GM10266 (cell line): ENCODE data around the gene IL17B.

Experiments used
- DNase-seq: peaks from one replicate; pipeline ENCODE4 v3.0.0; 2012; ENCODE audit errors: extremely low spot score
- TF ChIP-seq, protein P1 (sequence below): IDR thresholded peaks from 2 replicates; pipeline ENCODE4 v1.5.1; 2012; ENCODE audit warnings: mild to moderate bottlenecking, low read depth; ENCODE audit not compliant: control insufficient read depth, insufficient read depth; ENCODE audit errors: missing control alignments

IL17B gene

DNA sequence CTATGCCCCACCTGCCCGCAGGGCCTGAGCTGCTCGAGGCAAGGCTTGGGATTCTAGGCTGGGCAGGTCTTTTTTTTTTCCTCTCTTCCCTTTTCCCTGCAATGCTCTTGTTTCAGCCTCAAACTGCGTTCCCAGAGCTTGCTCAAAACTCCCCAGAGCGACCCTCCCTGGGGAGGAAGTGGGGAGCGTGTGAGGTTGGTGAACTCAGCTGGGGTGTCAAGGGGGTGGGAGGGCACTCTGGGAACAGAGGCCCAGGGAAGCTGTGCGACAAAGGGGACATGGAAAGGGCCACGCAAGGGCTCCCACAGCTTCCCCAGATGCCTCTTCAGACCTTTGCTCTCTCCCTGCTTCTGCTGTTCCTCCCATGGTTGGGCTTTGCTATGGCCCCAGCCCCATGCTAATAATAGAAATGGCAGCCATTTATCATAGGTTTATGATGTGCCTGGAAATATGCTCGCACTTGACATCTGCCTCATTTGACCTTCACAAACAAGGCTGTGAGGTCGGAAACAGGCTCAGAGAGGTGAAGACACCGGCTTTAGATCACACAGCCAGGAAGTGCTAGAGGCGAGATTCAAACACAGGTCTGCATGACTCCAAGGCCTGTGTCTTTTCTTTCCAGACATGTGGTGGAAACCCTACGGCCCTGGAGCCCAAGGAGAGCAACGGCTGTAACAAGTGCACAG is 40.9 kb upstream of the IL17B start:
- TF ChIP-seq, protein P1, sequence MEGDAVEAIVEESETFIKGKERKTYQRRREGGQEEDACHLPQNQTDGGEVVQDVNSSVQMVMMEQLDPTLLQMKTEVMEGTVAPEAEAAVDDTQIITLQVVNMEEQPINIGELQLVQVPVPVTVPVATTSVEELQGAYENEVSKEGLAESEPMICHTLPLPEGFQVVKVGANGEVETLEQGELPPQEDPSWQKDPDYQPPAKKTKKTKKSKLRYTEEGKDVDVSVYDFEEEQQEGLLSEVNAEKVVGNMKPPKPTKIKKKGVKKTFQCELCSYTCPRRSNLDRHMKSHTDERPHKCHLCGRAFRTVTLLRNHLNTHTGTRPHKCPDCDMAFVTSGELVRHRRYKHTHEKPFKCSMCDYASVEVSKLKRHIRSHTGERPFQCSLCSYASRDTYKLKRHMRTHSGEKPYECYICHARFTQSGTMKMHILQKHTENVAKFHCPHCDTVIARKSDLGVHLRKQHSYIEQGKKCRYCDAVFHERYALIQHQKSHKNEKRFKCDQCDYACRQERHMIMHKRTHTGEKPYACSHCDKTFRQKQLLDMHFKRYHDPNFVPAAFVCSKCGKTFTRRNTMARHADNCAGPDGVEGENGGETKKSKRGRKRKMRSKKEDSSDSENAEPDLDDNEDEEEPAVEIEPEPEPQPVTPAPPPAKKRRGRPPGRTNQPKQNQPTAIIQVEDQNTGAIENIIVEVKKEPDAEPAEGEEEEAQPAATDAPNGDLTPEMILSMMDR: no peak

DNA sequence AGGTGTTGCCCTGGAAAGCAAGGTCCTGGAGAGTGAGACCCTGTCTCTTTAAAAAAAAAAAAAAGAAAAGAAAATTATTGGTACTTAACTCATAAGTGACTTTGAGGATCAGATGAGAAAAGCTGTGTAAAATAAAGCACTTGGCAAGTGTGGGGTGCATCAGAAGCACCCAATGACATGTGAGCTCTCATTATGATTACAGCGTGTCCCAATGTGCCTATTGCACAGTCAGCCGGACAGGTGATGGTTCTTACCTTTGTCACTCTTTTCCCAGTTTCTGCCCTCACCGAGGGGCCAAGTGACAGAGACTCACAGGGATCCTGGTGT is 40.4 kb upstream of the IL17B start:
- DNase-seq: no peak
- TF ChIP-seq, protein P1: no peak

More for the DNA sequence above, 40.9 kb upstream of the IL17B start:
- no peak for DNase-seq

DNA sequence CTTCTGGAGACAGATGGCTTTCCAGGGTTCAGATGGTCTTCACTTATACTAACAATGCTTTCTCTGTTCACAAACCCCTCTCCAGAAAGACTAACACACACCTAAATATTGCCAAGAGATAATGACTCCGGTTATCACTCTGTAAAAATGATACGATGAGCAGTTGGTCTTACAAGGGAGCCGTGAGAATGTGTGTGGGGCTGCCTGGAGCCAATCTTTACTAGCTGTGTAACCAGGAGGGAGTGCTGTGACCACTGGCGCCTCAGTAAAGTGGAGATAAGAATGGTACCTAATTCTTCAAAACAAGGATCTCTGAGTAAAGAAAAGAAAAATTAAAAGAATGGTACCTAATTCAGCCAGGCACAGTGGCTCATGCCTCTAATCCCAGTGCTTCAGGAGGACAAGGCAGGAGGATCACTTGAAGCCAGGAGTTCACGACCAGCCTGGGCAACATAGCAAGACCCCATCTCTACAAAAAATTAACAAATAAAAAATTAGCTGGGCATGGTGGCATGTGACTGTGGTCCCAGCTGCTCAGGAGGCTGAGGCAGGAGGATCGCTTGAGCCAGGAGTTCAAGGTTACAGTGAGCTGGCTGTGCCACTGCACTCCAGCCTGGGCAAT is 39.9 kb upstream of the IL17B start:
- TF ChIP-seq, protein P1: no peak
- DNase-seq: no peak

DNA sequence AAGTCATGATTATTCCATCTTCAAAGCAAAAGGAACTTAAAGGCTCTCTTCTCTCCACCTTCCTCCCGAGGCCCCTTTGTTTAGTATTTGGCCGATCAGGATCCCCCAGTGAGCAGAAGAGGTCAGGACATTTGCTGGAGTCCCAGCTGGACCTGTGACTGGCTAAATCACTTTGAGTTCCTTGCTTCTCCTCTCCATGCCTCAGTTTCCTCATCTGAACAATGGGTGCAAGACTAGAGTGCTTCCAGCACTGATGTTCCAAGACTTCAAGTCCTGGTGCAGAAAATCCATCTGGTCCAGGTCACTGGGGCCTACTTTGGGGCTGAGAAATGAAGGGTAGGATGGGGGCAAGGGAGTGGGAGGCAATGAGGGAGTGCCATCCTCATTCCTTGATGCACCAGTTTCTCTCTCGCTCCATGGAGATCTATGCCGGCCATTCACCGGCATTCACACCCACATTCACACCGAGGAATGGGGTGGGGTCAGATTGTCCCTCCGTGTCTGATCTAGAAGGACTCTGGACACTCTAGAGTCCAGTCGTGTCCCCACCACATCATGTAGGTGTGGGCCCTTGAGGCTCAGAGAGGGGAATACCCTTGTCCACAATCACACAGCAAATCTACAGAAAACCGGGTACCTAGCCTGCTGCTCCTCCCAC is 38.7 kb upstream of the IL17B start:
- no peak for DNase-seq
- TF ChIP-seq, protein P1: no peak

DNA sequence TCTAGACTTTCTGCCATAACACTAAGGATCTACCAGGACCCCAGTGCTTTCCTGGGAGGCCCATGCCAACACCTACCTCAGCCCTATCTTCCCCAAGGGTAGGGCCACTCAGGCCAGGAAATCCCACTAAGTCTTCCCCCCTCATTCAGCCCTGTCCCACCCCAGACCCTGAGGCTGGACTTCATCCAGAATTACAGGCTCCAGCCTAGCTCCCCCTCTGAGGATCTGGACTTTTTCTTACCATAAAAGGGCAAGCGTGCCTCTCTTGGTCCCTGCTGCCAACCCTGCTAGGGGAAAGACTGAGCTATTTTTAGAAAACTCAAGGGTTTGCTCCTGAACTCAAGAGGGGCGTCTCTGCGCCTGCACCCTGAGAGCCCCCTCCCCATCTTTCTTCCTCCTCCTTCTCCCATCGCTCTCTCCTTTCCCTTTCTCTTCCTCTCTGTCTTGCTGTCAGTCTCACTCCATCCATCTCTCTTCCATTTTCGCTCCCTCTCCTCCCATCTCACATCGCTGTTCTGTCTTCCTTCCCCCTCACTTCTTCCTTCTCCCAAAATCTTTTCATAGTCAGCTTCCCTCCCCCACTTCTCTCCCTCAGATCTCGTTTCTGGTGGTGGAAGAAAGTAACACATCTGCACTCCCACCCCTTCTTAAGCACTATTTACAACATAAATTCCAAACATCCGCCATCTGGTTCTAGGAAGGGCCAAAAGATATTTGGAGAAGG is 38.1 kb upstream of the IL17B start:
- TF ChIP-seq, protein P1: no peak
- DNase-seq: no peak

DNA sequence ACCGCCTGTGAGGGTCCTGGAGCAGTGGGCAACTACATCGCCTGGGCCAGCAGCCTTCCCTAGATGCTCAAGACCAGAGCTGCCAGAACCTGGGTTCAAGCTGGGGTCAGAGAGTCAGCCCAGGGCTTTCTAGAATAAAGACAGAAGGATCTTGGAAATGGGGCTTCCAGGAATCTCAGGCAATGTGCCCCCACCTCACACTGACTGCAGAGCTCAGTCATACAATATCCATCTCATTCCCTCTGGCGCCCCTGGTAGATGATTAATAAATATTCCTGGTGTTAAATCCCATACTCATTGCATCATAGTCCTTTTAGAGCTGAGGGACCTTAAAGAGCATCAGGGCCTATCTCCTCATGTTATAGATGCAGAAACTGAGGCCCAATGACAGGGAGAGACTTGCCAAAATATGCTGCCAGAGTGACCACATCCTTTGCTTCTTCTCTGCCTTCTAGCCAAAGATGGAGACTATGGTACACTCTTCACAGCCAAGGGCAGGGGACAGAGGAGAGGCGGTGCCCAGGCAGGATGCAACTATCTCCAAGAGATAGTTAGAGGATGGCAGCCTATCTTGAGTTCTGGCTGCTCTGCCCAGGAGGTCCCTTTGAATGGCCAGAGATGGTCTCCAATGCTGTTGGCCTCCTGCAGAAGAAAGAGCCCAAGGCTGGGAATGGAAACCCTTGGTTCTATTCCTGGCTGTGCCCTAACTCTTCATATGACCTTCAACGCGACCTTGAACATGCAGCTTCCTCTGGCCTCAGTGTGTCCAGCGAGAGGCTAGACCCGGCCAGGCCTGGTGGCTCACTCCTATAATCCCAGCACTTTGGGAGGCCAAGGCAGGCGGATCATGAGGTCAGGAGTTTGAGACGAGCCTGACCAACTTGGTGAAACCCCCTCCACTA is 36.2 kb upstream of the IL17B start:
- TF ChIP-seq, protein P1: no peak
- DNase-seq: no peak
